ENCODE results near the gene NCKAP1.

Gene NCKAP1

GRCh38 chr2:182949052-182949451 is 89.2 kb downstream of the NCKAP1 start:
- no peak for DNase-seq (ENCODE audit: low read depth in 2 of 2)

DNA sequence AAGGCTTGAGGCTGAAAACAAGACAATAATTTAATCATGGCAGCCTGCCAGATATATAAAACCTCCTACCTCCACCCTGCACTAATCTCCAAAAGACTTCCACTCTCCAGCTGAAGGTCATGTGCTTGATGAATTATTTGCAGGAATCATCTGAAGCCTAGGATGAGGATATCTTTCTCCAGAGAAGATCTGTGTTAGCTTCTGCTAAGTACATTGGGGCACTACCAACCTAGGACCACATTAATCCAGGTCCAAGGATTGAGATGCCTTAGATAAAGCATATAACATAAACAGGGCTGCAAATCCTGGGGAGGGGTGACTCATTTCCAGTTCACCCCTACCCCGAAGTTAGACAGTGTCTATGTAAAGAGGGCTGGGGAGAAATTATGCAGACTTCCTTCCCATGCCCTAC is 91.3 kb downstream of the NCKAP1 start:
- DNase-seq (ENCODE audit: low read depth in 2 of 2) = no peak

- no peak for DNase-seq (ENCODE audit: low read depth in 2 of 2)
Observed at GRCh38 chr2:182943339-182943738, 94.9 kb downstream of the NCKAP1 start.

- DNase-seq (ENCODE audit: low read depth in 2 of 2) = no peak
Observed at GRCh38 chr2:182942756-182943155, 95.5 kb downstream of the NCKAP1 start.

DNA sequence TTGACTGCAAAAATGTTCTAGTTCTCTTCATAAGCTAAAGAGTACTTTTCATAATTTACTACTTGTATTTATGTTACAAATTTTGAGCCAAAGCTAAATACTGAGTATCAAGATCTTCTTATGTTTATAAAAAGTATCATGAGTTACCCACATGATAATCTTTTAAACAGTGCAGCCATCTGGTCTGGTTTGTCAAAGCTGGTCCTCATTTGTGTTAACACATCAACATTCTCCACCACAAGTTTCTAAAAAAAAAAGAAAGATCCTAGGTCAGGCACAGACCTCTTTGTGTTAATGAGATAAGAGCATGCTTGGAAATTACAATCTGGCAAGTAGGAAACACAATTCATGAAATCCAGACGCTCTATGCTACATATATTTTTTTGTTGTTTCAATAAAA is 96.3 kb downstream of the NCKAP1 start:
- no peak for DNase-seq (ENCODE audit: low read depth in 2 of 2)

GRCh38 chr2:182941121-182941722 is 97.0 kb downstream of the NCKAP1 start:
- no peak for DNase-seq (ENCODE audit: low read depth in 2 of 2)

DNA sequence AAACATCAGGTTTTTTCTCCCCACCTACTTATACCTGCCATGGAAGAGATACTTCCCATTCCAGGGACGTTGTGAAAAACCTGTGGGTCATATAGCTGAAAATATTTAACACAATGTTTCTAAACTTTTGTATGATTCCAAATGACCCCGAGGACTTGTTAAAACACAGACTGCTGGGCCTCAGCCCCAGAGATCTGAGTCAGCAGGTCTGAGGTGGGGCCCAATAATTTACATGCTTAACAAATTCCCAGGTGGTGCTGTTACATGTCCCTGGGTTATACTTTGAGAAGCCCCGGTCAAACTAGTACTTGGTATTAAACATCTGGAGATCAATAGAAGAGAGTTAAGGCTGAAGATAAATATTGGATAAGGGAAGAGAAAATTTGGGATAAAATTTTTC is 100.4 kb downstream of the NCKAP1 start:
- no peak for DNase-seq (ENCODE audit: low read depth in 2 of 2)

- DNase-seq (ENCODE audit: low read depth in 2 of 2) = no peak
Observed at GRCh38 chr2:182933629-182934028, 104.6 kb downstream of the NCKAP1 start.

DNA sequence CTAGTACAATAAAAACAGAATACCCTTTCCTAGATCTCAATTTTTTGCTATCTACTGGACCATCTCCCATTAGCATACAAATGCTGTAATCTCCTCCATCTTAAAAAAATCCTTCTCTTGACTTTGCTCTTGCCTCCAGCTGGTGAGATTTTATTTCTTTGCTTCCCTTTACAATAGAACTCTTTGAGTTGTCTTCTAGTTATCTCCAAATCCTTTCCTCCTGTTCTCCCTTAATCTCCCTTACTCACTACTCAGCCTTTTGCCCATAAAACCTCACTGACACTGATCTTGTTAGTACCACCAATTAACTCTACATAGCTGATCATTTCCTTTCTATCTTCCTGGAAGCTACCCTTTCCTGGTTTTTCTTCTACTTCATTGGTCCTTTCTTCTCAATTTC is 108.3 kb downstream of the NCKAP1 start:
- DNase-seq (ENCODE audit: low read depth in 2 of 2) = no peak

DNA sequence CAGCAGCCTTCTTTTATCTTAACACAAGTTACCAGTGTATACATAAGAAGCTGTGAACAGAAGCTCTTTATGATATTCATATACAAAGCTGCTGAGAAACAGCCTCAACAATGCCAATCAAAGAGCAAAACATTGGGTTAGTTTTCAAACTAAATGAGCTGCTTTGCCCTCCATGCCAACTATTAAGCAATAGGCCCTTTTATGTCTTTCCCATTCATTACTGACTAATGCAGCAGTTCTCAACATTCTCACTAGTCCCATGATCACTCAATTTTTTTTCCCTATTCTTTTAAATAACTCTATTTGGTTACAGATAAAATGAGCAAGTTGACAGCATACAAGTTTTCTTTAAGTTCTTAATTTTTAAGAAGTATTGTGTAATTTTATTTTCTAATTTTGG is 114.0 kb downstream of the NCKAP1 start:
- no peak for DNase-seq (ENCODE audit: low read depth in 2 of 2)

GRCh38 chr2:182921234-182921633 is 117.0 kb downstream of the NCKAP1 start:
- no peak for DNase-seq (ENCODE audit: low read depth in 2 of 2)

DNA sequence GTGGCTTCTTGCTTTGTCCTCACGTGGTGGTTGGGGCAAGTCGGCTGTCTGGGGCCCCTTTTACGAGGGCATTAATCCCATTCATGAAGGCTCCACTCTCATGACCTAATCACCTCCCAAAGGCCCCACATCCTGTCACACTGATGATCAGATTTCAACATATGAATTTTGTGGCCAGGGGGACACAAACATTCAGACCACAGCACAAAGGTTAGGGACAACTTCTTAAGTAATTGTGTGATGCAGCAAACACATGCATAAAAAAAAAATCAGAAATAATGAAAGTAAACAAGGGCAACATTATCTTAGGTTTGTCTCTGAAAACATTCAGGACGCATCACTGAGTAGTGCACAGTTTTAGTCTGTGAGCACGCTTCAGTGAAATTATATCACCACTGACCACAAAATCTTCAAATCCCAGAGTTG is 117.6 kb downstream of the NCKAP1 start:
- DNase-seq (ENCODE audit: low read depth in 2 of 2) = no peak

- DNase-seq (ENCODE audit: low read depth in 2 of 2) = no peak
Observed at GRCh38 chr2:182920089-182920488, 118.2 kb downstream of the NCKAP1 start.

DNA sequence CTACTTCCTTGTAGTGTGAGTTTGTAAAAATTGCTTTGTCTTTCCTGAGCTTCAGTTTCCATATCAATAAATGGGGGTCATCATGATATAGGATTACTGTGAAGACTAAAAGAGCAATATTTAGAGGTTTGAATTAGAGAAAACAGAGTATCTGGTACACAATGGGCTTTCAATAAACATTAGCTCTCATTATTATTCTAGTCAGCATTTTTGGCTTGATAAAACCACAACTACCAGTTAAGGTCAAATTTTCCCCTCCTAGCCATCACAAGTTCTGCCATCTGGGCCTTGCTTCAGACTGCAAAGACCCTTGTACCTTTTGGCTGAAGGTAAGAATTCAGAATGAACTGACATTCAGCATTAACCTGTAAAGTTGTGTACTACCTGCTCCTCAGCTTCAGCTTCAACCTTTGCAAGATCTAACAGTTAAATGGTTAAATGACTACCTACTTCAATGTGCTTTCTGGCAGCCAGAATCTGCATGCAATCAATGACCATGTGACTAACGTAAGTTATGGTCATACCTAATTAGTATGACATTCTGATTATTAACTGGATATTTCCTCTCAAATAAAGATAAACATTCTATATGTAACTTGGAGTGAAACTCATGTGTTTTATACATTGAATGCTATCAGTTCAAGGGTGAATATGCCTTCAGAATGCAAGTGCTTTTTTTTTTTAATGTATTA is 119.2 kb downstream of the NCKAP1 start:
- no peak for DNase-seq (ENCODE audit: low read depth in 2 of 2)

DNA sequence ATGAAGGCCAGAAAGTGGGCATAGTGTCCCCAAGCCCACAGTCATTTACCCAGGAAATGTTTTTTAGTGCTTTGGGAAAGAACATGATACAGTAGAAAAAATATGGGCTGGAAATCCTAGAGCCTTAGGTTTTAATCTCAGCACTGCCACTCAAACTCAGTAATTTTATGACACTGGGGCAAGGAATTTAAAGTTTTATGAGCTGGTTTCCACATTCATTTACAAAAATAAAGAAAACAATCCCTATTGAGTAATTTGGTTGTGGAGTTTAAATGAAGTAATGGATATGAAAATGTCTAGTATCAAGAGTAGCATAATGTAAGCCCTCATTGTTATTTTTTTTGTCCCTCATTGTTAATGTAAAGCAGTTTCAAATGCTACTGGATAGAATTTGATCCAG is 120.3 kb downstream of the NCKAP1 start:
- DNase-seq (ENCODE audit: low read depth in 2 of 2) = no peak

DNA sequence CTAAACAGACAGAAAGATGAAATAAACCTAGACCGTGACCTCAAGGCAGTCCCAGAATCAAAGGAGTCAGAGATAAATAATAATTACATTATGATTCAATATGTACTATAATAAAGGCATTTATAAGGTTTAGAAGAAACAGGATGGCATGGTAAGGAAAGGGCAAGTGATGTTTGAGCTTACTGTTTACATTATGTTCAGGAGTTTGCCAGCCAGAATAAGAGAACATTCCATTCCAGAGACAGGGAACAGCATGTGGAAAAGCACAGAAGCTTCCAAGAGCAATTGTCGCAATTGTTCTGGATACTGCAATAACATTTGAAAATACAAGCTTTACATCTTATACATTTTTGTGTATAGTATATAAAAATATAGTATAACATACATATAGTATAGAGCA is 121.8 kb downstream of the NCKAP1 start:
- DNase-seq (ENCODE audit: low read depth in 2 of 2) = no peak

GRCh38 chr2:182915369-182916326 is 122.6 kb downstream of the NCKAP1 start:
- no peak for DNase-seq (ENCODE audit: low read depth in 2 of 2)

GRCh38 chr2:182914852-182915251 is 123.4 kb downstream of the NCKAP1 start:
- no peak for DNase-seq (ENCODE audit: low read depth in 2 of 2)

- DNase-seq (ENCODE audit: low read depth in 2 of 2) = no peak
Observed at GRCh38 chr2:182913064-182913463, 125.2 kb downstream of the NCKAP1 start.

DNA sequence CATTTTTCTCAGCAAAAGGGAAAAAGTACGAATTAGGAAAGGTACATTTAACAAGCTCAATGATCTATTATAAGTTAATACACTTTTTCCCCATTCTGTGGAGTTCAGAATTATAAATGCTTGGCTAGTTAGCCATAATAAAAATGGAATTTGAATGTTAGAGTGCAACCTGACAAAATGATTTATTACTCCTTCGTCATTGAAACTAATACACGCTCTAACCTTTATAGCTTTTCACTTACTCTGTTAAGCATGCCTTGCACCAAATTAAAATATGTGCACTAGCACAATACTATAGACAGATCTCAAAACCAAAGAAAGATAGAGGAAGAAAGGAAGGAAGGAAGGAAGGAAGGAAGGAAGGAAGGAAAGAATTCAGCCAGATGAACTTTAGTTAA is 125.7 kb downstream of the NCKAP1 start:
- DNase-seq (ENCODE audit: low read depth in 2 of 2) = no peak

- DNase-seq (ENCODE audit: low read depth in 2 of 2) = no peak
Observed at GRCh38 chr2:182911813-182912517, 126.3 kb downstream of the NCKAP1 start.

GRCh38 chr2:182910965-182911364 is 127.3 kb downstream of the NCKAP1 start:
- DNase-seq (ENCODE audit: low read depth in 2 of 2) = no peak

Measured in stimulated activated CD4-positive, alpha-beta T cell treated with anti-CD3 and anti-CD28 coated beads, Interleukin-1b, Interleukin-23, amount 100 ng/mL, for 1 hour (primary cell).